Mucosa of stomach (tissue), 1 donor: ENCODE results near the gene TMEM200A.

Experiments
- H3K27me3 ChIP-seq: one replicate; pipeline ENCODE4 v1.7.0; 2013; ENCODE audit warnings: mild to moderate bottlenecking, low read length; ENCODE audit not compliant: control insufficient read depth, insufficient read depth
- H3K36me3 ChIP-seq: one replicate; pipeline ENCODE4 v1.7.0; 2013; ENCODE audit warnings: low read length; ENCODE audit not compliant: control insufficient read depth, insufficient read depth
- H3K4me1 ChIP-seq: one replicate; pipeline ENCODE4 v1.7.0; 2013; ENCODE audit warnings: mild to moderate bottlenecking, low read length; ENCODE audit not compliant: control insufficient read depth, insufficient read depth
- H3K4me3 ChIP-seq: one replicate; pipeline ENCODE4 v1.7.0; 2013; ENCODE audit warnings: low read length
- H3K9ac ChIP-seq: one replicate; pipeline ENCODE4 v1.7.0; 2013; ENCODE audit warnings: mild to moderate bottlenecking, low read length, moderate library complexity
- H3K9me3 ChIP-seq: one replicate; pipeline ENCODE4 v1.7.0; 2013; ENCODE audit warnings: mild to moderate bottlenecking, low read length, moderate library complexity; ENCODE audit not compliant: control insufficient read depth
- donor health status: Pancreatic carcinoma.

Gene TMEM200A

GRCh38 chr6:130470766-130471165 lies 104.9 kb downstream of the TMEM200A start:
- Histone ChIP-seq H3K36me3 (no peaks in the 10 kb centered on the region), H3K9ac (no peak overlapping the region), H3K4me1 (no peaks in the 10 kb centered on the region), H3K27me3 (no peaks in the 10 kb centered on the region), H3K4me3 (no peak overlapping the region), H3K9me3 (no peaks in the 10 kb centered on the region)

GRCh38 chr6:130473886-130474285 lies 108.1 kb downstream of the TMEM200A start:
- no peak overlapping the region for H3K4me3 ChIP-seq
- no peaks in the 10 kb centered on the region for H3K9me3 ChIP-seq
- H3K36me3 ChIP-seq, result no peaks in the 10 kb centered on the region
- no peaks in the 10 kb centered on the region for H3K4me1 ChIP-seq
- H3K27me3 ChIP-seq, result no peaks in the 10 kb centered on the region
- H3K9ac ChIP-seq, result no peak overlapping the region

- no peaks in the 10 kb centered on the region for H3K4me1 ChIP-seq
- H3K9me3 ChIP-seq, result no peaks in the 10 kb centered on the region
Measured at GRCh38 chr6:130482645-130483390, 117.0 kb downstream of the TMEM200A start.

GRCh38 chr6:130485870-130486269 lies 120.1 kb downstream of the TMEM200A start:
- H3K4me1 ChIP-seq, result no peaks in the 10 kb centered on the region
- H3K36me3 ChIP-seq, result no peaks in the 10 kb centered on the region
- H3K4me3 ChIP-seq, result no peak overlapping the region
- no peak overlapping the region for H3K9ac ChIP-seq
- H3K9me3 ChIP-seq, result no peaks in the 10 kb centered on the region
- H3K27me3 ChIP-seq, result no peaks in the 10 kb centered on the region

More at GRCh38 chr6:130482645-130483390, 117.0 kb downstream of the TMEM200A start:
- Histone ChIP-seq H3K4me3 (no peak overlapping the region), H3K27me3 (no peaks in the 10 kb centered on the region), H3K9ac (no peak overlapping the region), H3K36me3 (no peaks in the 10 kb centered on the region)

- Histone ChIP-seq H3K27me3 (no peaks in the 10 kb centered on the region), H3K36me3 (no peaks in the 10 kb centered on the region), H3K9ac (no peak overlapping the region), H3K4me3 (no peak overlapping the region), H3K4me1 (no peaks in the 10 kb centered on the region), H3K9me3 (no peaks in the 10 kb centered on the region)
Measured at GRCh38 chr6:130486417-130486816, 120.6 kb downstream of the TMEM200A start.

GRCh38 chr6:130489514-130489913 lies 123.7 kb downstream of the TMEM200A start:
- no peak overlapping the region for H3K9ac ChIP-seq

More at GRCh38 chr6:130489514-130489913, 123.7 kb downstream of the TMEM200A start:
- Histone ChIP-seq H3K36me3 (no peaks in the 10 kb centered on the region), H3K4me3 (no peak overlapping the region), H3K9me3 (no peaks in the 10 kb centered on the region), H3K27me3 (no peaks in the 10 kb centered on the region), H3K4me1 (no peaks in the 10 kb centered on the region)
